Activated CD8-positive, alpha-beta T cell treated with anti-CD3 and anti-CD28 coated beads for 36 hours (primary cell): ENCODE measurements around the gene CRTC1. TPM values are rescaled to one million over a fixed set of nuclear protein-coding genes. Genes with fewer than 3 reads are reported as not detected.
A peak's percentile ranks its signal among the peaks of the same experiment; 100 is the strongest.

Experiments used
- ATAC-seq: fragments of 200-7000 bp; cut with Tn5 transposase; one replicate; pipeline ENCODE4 v1.10.0; 2021; ENCODE audit warnings: mild to moderate bottlenecking, moderate library complexity
- CTCF ChIA-PET: fragments of 350-600 bp; sonication (Branson Sonifier 250); formaldehyde crosslinking; loops from one replicate; lab custom pipeline; 2021; ENCODE audit warnings: antibody characterized with exemption; lab: Charles Lee
- POLR2A ChIA-PET: fragments of 350-600 bp; sonication (Branson Sonifier 250); formaldehyde crosslinking; loops from one replicate; lab custom pipeline; 2021; ENCODE audit warnings: antibody characterized with exemption; lab: Charles Lee
- DNase-seq: peaks from one replicate; pipeline ENCODE4 v3.0.0-alpha.2; 2020
- H3K27ac Mint-ChIP-seq: one replicate; pipeline ENCODE4 v1.8.0; 2021; ENCODE audit warnings: mild to moderate bottlenecking, mixed read lengths
- H3K27me3 Mint-ChIP-seq: one replicate; pipeline ENCODE4 v1.8.0; 2021; ENCODE audit warnings: mixed read lengths
- H3K36me3 Mint-ChIP-seq: one replicate; pipeline ENCODE4 v1.8.0; 2021; ENCODE audit warnings: low read depth, mixed read lengths
- H3K4me1 Mint-ChIP-seq: one replicate; pipeline ENCODE4 v1.8.0; 2021; ENCODE audit warnings: low read depth, mixed read lengths
- H3K4me3 Mint-ChIP-seq: one replicate; pipeline ENCODE4 v1.8.0; 2021; ENCODE audit warnings: mild to moderate bottlenecking, moderate library complexity, mixed read lengths
- H3K9me3 Mint-ChIP-seq: one replicate; pipeline ENCODE4 v1.8.0; 2021; ENCODE audit warnings: mixed read lengths
- CTCF ChIP-seq: fragments of 200-600 bp; IDR thresholded peaks from one replicate; pipeline ENCODE4 v1.8.0; 2022; ENCODE audit warnings: antibody characterized with exemption, mild to moderate bottlenecking
- intact Hi-C: fragments of 100-400 bp; cut with micrococcal nuclease; formaldehyde crosslinking; loops from one replicate; pipeline ENCODE4 v1.10.0; 2022
- total RNA-seq, 2 experiments: library from RNA; stranded (reverse); gene quantifications; one replicate each; pipeline ENCODE4 v1.2.3, GENCODE V29; 2021

CRTC1 gene
- total RNA-seq, 2 experiments from 2014 or later = 4.4 to 4.5 TPM

GRCh38 chr19:18785179-18786124 is 102.0 kb downstream of the CRTC1 start:
- peaks cover 3% of the 10 kb centered on the region for H3K36me3 Mint-ChIP-seq
- CTCF ChIA-PET = no interaction called here

GRCh38 chr19:18788529-18789421 is 105.3 kb downstream of the CRTC1 start:
- Mint-ChIP-seq H3K9me3 (peaks cover 3% of the 10 kb centered on the region), H3K4me3 (peak overlapping the region; percentile 37), H3K27ac (no peak overlapping the region), H3K27me3 (peaks cover 74% of the 10 kb centered on the region), H3K36me3 (peaks cover 3% of the 10 kb centered on the region), H3K4me1 (peaks cover 37% of the 10 kb centered on the region)
- DNase-seq (no peak), ATAC-seq (no peak)
- TF ChIP-seq CTCF = no peak
- POLR2A ChIA-PET = no interaction called here
- CTCF ChIA-PET = no interaction called here
- intact Hi-C loops = no loop called here

More at GRCh38 chr19:18785179-18786124, 102.0 kb downstream of the CRTC1 start:
- DNase-seq = peak; percentile 89
- Mint-ChIP-seq H3K4me1 (peaks cover 35% of the 10 kb centered on the region), H3K9me3 (peaks cover 3% of the 10 kb centered on the region), H3K4me3 (no peak overlapping the region), H3K27me3 (peaks cover 47% of the 10 kb centered on the region), H3K27ac (no peak overlapping the region)
- ATAC-seq = peak; percentile 91
- POLR2A ChIA-PET = interaction anchor here (1.3 kb wide), 1 partner anchor 12 kb away, joined by 3 read pairs; no protein-coding TSS in a partner anchor
- no peak for TF ChIP-seq CTCF
- intact Hi-C loops = no loop called here

- no peak for DNase-seq
- Mint-ChIP-seq H3K4me3 (peak overlapping the region; percentile 37), H3K27ac (no peak overlapping the region), H3K4me1 (peaks cover 37% of the 10 kb centered on the region), H3K27me3 (peaks cover 75% of the 10 kb centered on the region), H3K36me3 (peaks cover 3% of the 10 kb centered on the region), H3K9me3 (peaks cover 3% of the 10 kb centered on the region)
- TF ChIP-seq CTCF = no peak
- CTCF ChIA-PET = no interaction called here
- POLR2A ChIA-PET = no interaction called here
- no peak for ATAC-seq
- intact Hi-C loops = no loop called here
These were observed 106.0 kb downstream of the CRTC1 start for GRCh38 chr19:18789422-18789869.

GRCh38 chr19:18789883-18790565 is 106.5 kb downstream of the CRTC1 start:
- peaks cover 37% of the 10 kb centered on the region for H3K4me1 Mint-ChIP-seq
- intact Hi-C loops = no loop called here
- ATAC-seq = peak; percentile 18
- peaks cover 3% of the 10 kb centered on the region for H3K9me3 Mint-ChIP-seq
- ChIA-PET CTCF (no interaction called here), POLR2A (no interaction called here)
- H3K4me3 Mint-ChIP-seq = peak overlapping the region; percentile 48
- peaks cover 3% of the 10 kb centered on the region for H3K36me3 Mint-ChIP-seq
- H3K27ac Mint-ChIP-seq = no peak overlapping the region
- peak; percentile 46 for DNase-seq
- peaks cover 76% of the 10 kb centered on the region for H3K27me3 Mint-ChIP-seq
- no peak for TF ChIP-seq CTCF
